Left lobe of liver (tissue), 2 donors: ENCODE results near the gene LSP1. TPM values are rescaled to one million over a fixed set of nuclear protein-coding genes. Genes with fewer than 3 reads are reported as not detected.
"Not testable (repeated sequence)": the region's sequence is repeated elsewhere in the genome, so short reads cannot be mapped to it uniquely, and the experiment has no call there.

Experiments used
- ATAC-seq: fragments of 200-7000 bp; cut with Tn5 transposase; one replicate; pipeline ENCODE4 v1.9.1; 2020; ENCODE audit warnings: mild to moderate bottlenecking, moderate library complexity
- DNase-seq: peaks from one replicate; pipeline ENCODE4 v3.0.0-alpha.2; 2020; ENCODE audit warnings: low spot score
- total RNA-seq: library from RNA; stranded (reverse); gene quantifications from one replicate; pipeline ENCODE4 v1.2.1, GENCODE V29; 2021
- donor health status: DM: no; HTN: no; CAD: no; lungs with moderate emphysema.
- donor health status: DM: no; HTN: yes; CAD: no.

Gene LSP1
- total RNA-seq, 1 donor from 2014 or later: 3.6 TPM

DNA sequence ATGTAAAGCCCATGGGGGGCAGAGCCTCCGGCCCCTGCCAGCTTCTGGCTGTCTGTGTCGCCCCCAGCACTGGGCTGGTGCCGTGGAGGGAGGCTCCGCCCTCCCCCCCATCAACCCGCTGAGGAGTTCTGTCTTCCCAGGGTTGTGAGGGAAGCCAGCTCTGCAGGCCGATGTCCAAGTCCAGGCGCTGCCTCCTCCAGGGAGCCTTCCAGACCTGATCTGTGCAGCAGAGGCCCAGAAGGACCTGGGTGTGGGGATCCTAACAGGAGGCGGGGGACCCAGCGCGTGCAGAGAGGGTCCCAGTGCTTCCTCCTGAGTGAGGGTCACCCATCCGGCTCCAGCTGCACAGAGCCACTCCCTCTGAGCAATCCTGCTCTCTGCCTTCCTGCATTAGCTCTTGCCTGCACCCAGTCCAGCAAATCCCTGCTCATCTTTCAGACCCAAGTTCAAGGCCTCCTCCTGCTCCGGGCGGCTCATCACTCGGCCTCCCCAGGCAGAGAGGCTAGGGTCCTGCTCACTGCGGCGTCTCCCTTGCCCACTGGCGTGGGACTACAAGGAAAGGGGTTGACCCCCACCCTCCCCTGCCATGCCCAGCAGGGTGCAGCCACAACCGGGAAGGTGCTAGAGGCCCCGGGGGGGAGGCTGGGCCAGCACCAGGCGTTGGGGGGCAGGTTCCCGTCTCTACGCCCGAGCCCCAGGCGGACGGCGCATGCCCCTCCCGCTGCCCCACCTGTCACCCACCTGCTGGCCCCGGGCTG lies 22.4 kb downstream of the LSP1 start:
- DNase-seq (no peak), ATAC-seq (no peak)

DNA sequence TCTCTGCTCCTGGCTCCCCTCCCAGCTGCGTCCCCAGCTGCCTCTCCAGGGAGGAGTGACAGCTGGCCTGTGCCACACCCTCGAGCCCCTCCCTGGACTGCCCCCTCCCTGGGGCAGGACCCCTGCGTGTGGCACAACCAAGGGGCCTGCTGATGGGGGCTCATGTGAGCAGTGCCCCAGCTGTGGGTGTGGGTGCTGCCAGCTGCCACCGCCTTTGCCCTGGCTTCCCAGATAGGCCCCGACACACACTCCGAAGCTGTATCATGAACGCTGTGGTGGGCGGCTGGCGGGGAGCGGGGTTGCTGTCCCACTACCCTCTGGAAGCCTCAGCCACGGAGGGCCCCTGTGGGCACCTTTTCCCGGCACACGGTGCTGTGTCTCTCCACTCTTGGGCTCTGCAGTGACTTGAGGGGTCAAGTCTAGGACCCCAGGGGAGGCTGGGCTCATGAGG lies 23.0 kb downstream of the LSP1 start:
- not testable (repeated sequence) for ATAC-seq, DNase-seq

DNA sequence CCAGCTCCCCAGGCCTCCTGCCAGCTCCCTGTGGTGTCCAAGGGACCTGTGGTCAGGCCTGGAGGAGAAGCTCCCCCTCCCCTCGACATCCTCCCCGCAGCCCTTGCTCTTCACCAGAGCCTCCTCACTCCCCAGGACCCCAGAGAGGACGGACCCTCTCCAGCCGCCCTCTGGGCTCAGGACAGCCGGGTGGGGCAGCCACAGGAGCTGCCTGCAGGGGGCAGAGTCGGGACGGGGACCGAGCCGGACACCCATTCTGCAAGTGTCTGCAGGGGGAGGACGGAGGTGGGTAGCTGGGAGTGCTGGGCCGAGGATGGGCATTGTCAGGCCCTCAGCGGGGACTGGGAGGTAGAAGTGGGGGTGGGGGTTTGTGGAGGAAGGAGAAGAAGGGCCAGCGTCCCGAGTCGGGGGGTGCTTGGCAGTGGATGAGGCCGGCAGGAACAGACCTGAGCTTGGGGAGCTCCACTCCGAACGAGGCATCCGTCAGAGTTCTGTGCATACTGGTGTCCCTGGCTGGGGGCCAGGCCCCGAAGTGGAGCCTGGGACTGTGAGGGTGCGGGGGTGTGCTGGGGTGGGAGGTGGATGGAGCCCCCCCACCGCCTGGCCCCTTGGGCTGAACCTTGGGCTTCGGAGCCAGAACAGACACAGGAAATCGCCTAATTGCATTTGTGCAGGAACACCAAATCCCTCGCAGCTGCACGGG lies 23.6 kb downstream of the LSP1 start:
- DNase-seq: no peak
- ATAC-seq: peak; percentile 58

DNA sequence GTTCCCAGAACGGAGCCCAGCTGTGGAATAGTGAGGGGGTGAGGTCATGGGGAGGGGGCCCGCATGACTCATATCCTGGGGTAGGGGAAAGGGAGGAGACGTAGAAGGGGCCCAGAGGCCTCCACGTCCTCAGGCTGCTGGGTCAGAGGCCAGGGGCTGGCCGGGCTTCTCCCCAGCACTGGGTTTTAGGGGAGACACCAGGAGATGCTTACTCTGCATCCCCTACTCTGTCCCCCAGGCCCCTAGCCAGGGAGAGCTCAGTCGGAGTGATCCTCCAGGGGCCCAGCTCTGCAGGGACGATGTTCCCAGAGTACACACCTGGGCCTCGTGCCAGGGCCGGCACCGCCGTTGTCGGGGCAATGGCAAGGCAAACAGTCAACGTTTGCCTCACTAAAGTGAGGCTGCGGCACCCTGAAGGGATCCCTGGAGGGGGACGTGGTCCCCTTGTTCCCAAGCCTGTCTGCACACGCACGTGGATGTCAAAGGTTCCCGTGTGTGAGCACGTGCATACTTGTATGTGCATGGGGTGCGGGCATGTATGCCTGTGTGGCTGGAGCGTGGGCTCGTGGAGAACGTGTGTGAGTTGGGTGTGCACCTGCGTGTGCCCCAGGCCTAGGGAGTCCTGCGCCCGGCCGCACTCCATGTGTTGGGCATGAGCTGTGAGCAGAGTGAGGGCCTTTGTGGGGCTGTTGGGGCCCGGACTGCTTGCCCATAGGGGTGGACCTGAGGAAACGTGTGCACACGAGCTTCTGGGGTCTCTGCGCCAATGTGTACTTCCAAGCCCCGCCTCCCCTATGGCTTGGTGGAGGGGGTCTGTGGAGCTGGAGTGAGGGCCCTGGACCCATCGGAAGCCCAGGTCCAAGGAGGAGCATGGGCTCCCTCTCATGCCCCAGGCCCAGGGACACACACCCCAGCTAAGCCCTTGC lies 24.6 kb downstream of the LSP1 start:
- DNase-seq (no peak), ATAC-seq (no peak)

GRCh38 chr11:1878137-1879031 lies 25.5 kb downstream of the LSP1 start:
- DNase-seq: no peak
- ATAC-seq: no peak

DNA sequence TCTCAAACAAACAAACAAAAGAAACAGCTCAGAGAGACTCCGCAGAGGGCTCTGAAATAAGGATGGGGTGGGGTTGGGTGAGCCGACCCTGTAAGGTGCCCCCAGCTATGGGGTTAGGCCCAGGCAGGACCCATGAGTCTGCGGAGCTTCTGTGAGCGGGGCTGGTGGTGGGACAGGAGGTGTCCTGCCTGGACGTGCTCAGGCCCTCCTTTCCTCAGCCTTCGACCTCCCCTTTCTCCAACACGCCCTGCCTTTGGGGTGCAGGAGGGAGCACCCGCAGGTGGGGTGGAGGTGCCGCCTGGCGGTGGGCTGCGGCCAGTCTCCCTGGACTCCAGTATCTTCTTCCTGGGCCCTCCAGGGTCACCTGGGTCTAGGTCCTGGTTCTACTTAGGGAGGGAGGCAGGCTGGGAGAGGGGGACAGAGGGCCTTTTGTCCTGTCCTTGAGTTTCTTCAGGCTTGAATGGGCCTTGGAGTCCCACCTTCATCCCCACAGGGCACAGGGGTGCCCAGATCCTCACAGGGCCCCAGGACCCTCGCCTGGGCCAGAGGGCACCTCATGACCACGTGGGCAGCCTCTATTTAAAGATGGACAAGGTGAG lies 26.6 kb downstream of the LSP1 start:
- DNase-seq: no peak
- no peak for ATAC-seq

- ATAC-seq: no peak
- no peak for DNase-seq
These were observed 27.2 kb downstream of the LSP1 start for GRCh38 chr11:1879941-1880720.

DNA sequence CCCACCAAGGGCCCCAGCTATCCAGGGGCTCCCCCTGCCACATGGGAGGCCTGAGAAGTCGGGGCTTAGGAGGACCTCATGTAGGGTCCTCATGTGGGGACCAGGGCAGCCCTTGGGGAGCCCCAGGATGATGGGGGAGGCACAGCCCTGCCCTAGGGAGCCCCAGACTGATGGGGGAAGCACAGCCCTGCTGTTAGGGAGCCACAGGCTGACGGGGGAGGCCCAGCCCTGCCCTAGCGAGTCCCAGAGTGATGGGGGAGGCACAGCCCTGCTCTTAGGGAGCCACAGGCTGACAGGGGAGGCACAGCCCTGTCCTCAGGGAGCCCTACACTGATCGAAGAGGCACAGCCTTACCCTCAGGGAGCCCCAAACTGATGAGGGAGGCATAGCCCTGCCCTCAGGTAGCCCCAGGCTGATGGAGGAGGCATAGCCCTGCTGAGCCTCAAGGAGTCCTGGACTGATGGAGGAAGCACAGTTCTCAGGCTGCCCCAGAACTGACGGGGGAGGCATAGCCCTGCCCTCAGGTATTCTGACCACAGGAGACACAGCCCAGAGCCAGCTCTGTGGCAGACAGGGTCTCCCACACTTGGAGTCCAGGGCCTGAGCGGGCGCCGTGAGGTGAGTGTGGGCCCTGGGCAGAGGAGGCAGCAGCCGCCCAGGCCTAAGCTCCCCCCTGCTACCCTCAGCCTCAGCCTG lies 28.0 kb downstream of the LSP1 start:
- ATAC-seq (no peak), DNase-seq (no peak)

GRCh38 chr11:1881442-1882264 lies 28.8 kb downstream of the LSP1 start:
- DNase-seq (no peak), ATAC-seq (no peak)

- ATAC-seq: peak; percentile 97
These were observed 29.7 kb downstream of the LSP1 start for GRCh38 chr11:1882265-1883238.

GRCh38 chr11:1883346-1884302 lies 30.7 kb downstream of the LSP1 start:
- ATAC-seq (no peak), DNase-seq (no peak)

More at GRCh38 chr11:1882265-1883238, 29.7 kb downstream of the LSP1 start:
- peak; percentile 85 for DNase-seq

GRCh38 chr11:1884303-1884700 lies 31.4 kb downstream of the LSP1 start:
- no peak for DNase-seq
- ATAC-seq: no peak

- ATAC-seq, DNase-seq: not testable (repeated sequence)
These were observed 33.7 kb downstream of the LSP1 start for GRCh38 chr11:1886551-1886950.

DNA sequence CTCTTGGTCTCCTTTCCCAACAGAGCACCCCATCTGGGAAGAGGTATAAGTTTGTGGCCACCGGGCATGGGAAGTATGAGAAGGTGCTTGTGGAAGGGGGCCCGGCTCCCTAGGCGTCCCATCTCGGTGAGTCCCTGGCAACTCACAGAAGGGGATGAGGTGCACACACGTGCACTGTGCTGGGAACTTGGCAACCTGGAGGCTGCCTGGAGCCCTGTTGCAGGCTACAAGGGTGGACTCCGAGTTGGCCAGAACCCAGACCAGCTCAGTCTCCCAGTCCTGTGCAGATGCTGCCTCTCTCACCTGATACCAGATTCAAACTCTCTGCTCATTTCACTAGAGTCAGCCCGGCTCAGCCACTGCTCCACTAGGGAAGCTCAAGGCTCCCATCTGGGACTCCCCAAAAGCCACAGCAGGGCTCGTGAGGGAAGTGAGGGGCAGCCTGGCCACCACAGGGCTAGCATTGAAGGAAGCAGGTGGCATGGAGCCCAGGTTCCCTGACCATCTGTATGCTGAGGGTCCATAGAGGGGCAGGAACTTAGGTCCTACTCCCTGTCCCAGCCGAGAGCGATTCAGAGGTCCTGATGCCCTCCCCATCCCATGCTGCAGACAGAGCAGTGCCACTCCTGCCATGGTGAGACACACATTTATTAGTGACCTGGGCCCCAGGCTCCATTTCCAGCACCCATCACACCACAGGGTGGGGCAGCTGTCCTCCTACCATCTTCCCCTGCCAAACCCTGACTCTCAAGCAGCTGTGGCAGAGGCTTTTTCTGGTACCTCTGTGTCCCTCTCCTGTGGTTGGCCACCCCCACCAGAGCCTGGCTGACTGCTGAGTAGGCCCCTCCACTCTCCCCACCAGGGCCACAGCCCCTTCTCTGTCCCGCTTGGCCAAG lies 34.8 kb downstream of the LSP1 start:
- ATAC-seq (no peak), DNase-seq (no peak)
